NCI-H2029 (cell line): ENCODE results near the gene SLBP.

ENCODE experiments used
- DNase-seq: peaks from one replicate; lab custom pipeline; 2025; lab: John Stamatoyannopoulos, UW

The SLBP gene

GRCh38 chr4:1727117-1728031 lies 15.3 kb upstream of the SLBP start:
- DNase-seq: no peak

GRCh38 chr4:1726146-1726934 lies 14.2 kb upstream of the SLBP start:
- peak; percentile 66 for DNase-seq

- no peak for DNase-seq
These were observed 13.4 kb upstream of the SLBP start for GRCh38 chr4:1725521-1725920.

GRCh38 chr4:1723131-1723801 lies 11.1 kb upstream of the SLBP start:
- DNase-seq: no peak

GRCh38 chr4:1722551-1723118 lies 10.5 kb upstream of the SLBP start:
- DNase-seq: no peak

GRCh38 chr4:1721666-1722550 lies 9.8 kb upstream of the SLBP start:
- no peak for DNase-seq

- DNase-seq: peak; percentile 96
These were observed 9.0 kb upstream of the SLBP start, which contains the start of the genes TACC3 and TMEM129 for GRCh38 chr4:1721003-1721665. TSS of gene TACC3 (plus strand) at chr4:1721521. CDS start at chr4:1723422, 1,901 bp downstream. TSS of gene TMEM129 (minus strand) at chr4:1721323. CDS start at chr4:1720837, 486 bp downstream.

- DNase-seq: no peak
These were observed 8.3 kb upstream of the SLBP start for GRCh38 chr4:1720163-1720983.

GRCh38 chr4:1718095-1718850 lies 6.2 kb upstream of the SLBP start:
- no peak for DNase-seq

GRCh38 chr4:1717129-1718094 lies 5.3 kb upstream of the SLBP start:
- DNase-seq: no peak

GRCh38 chr4:1716065-1716945 lies 4.2 kb upstream of the SLBP start:
- DNase-seq: no peak

- no peak for DNase-seq
These were observed 3.1 kb upstream of the SLBP start for GRCh38 chr4:1715002-1715758.

GRCh38 chr4:1714303-1715001 lies 2.3 kb upstream of the SLBP start:
- DNase-seq: peak; percentile 31

GRCh38 chr4:1713003-1713851 lies 1.1 kb upstream of the SLBP start:
- DNase-seq: peak; percentile 60
